BJ (cell line): ENCODE data around the gene PRND. TPM values are rescaled to one million over a fixed set of nuclear protein-coding genes. Genes with fewer than 3 reads are reported as not detected.

Experiments used
- CTCF ChIA-PET: fragments of 350-600 bp; formaldehyde crosslinking; extraction: SDS; loops from one replicate; lab custom pipeline; 2021; ENCODE audit warnings: antibody characterized with exemption, inconsistent platforms; lab: Yijun Ruan, JAX
- POLR2A ChIA-PET: fragments of 300-600 bp; sonication (Branson Sonifier 250); formaldehyde crosslinking; extraction: SDS; loops from one replicate; lab custom pipeline; 2021; ENCODE audit warnings: antibody characterized with exemption; lab: Charles Lee
- DNase-seq: peaks from one replicate; pipeline ENCODE4 v3.0.0-alpha.2; 2011; ENCODE audit warnings: low read depth
- H3K27me3 ChIP-seq: 2 replicates; pipeline ENCODE4 v1.6.0; 2011; ENCODE audit warnings: low read length; ENCODE audit not compliant: control insufficient read depth, insufficient read depth
- H3K36me3 ChIP-seq: 2 replicates; pipeline ENCODE4 v1.5.1; 2011; ENCODE audit warnings: low read length; ENCODE audit not compliant: control insufficient read depth, insufficient read depth
- H3K4me3 ChIP-seq: 2 replicates; pipeline ENCODE4 v1.5.1; 2011; ENCODE audit warnings: low read depth, mild to moderate bottlenecking, control low read depth, low read length
- CTCF ChIP-seq: IDR thresholded peaks from 2 replicates; pipeline ENCODE4 v1.5.1; 2011; ENCODE audit warnings: low read depth, mild to moderate bottlenecking, control low read depth, inconsistent platforms, low read length, moderate library complexity; ENCODE audit not compliant: insufficient read depth
- polyA plus RNA-seq: library from polyadenylated mRNA; depleted of rRNA; stranded (reverse); fragments of >200 nt; gene quantifications from 2 replicates; pipeline ENCODE4 v1.2.3, GENCODE V29; 2011

PRND gene
- polyA plus RNA-seq, 1 experiment: not detected

GRCh38 chr20:4710106-4710475 is 11.6 kb upstream of the PRND start:
- ChIA-PET CTCF (no interaction called here), POLR2A (no interaction called here)
- H3K27me3 ChIP-seq: peaks cover 2% of the 10 kb centered on the region
- DNase-seq: no peak
- TF ChIP-seq CTCF: no peak
- H3K4me3 ChIP-seq: no peak overlapping the region
- H3K36me3 ChIP-seq: no peaks in the 10 kb centered on the region

- TF ChIP-seq CTCF: no peak
- POLR2A ChIA-PET: no interaction called here
- no peak for DNase-seq
- Histone ChIP-seq H3K27me3 (peaks cover 2% of the 10 kb centered on the region), H3K4me3 (no peak overlapping the region), H3K36me3 (no peaks in the 10 kb centered on the region)
- CTCF ChIA-PET: no interaction called here
Measured at GRCh38 chr20:4711511-4711910, 10.2 kb upstream of the PRND start.

GRCh38 chr20:4713401-4713800 is 8.3 kb upstream of the PRND start:
- H3K36me3 ChIP-seq: no peaks in the 10 kb centered on the region
- H3K4me3 ChIP-seq: no peak overlapping the region
- DNase-seq: no peak
- CTCF ChIA-PET: interaction anchor here (0.7 kb wide), 1 partner anchor 24 kb away, joined by 3 read pairs; no protein-coding TSS in a partner anchor
- POLR2A ChIA-PET: no interaction called here
- peaks cover 2% of the 10 kb centered on the region for H3K27me3 ChIP-seq
- TF ChIP-seq CTCF: no peak

GRCh38 chr20:4714818-4715217 is 6.9 kb upstream of the PRND start:
- CTCF ChIA-PET: interaction anchor here (0.7 to 2.3 kb wide), 2 partner anchors 101 to 106 kb away, joined by 3 to 11 read pairs; no protein-coding TSS in a partner anchor
- Histone ChIP-seq H3K27me3 (peaks cover 2% of the 10 kb centered on the region; the same call in 1 of the 2 replicates), H3K36me3 (no peaks in the 10 kb centered on the region), H3K4me3 (no peak overlapping the region)
- POLR2A ChIA-PET: no interaction called here
- DNase-seq: no peak
- TF ChIP-seq CTCF: no peak

- no peak for TF ChIP-seq CTCF
- ChIA-PET POLR2A (no interaction called here), CTCF (interaction anchor here (0.6 to 8.9 kb wide), 4 partner anchors 14 to 470 kb away, joined by 3 to 97 read pairs (median 3); no protein-coding TSS in a partner anchor)
- no peaks in the 10 kb centered on the region for H3K36me3 ChIP-seq
- H3K4me3 ChIP-seq: no peak overlapping the region
- DNase-seq: no peak
- peaks cover 2% of the 10 kb centered on the region; the same call in 1 of the 2 replicates for H3K27me3 ChIP-seq
Measured at GRCh38 chr20:4717816-4718570, 3.7 kb upstream of the PRND start.
